Osteoblast (primary cell): ENCODE measurements around the gene GREB1L. TPM values are rescaled to one million over a fixed set of nuclear protein-coding genes. Genes with fewer than 3 reads are reported as not detected.

Source experiments
- DNase-seq: peaks from one replicate; pipeline ENCODE4 v3.0.0; 2011; ENCODE audit warnings: low spot score, mixed read lengths; ENCODE audit not compliant: insufficient read length; ENCODE audit errors: missing footprints
- H2AFZ ChIP-seq: 2 replicates; pipeline ENCODE4 v1.6.0; 2011; ENCODE audit warnings: mild to moderate bottlenecking, low read length
- H3K27ac ChIP-seq: 2 replicates; pipeline ENCODE4 v1.5.1; 2011; ENCODE audit warnings: mild to moderate bottlenecking, low read depth, low read length, moderate library complexity
- H3K27me3 ChIP-seq: 2 replicates; pipeline ENCODE4 v1.6.0; 2012; ENCODE audit warnings: mild to moderate bottlenecking, control low read depth, inconsistent platforms, low read length, moderate library complexity; ENCODE audit not compliant: insufficient read depth
- H3K36me3 ChIP-seq: 2 replicates; pipeline ENCODE4 v1.5.1; 2011; ENCODE audit warnings: mild to moderate bottlenecking, low read length, control low read depth, moderate library complexity; ENCODE audit not compliant: insufficient read depth
- H3K4me1 ChIP-seq: 2 replicates; pipeline ENCODE4 v1.5.1; 2011; ENCODE audit warnings: mild to moderate bottlenecking, low read length, control low read depth, moderate library complexity; ENCODE audit not compliant: insufficient read depth
- H3K4me2 ChIP-seq: 2 replicates; pipeline ENCODE4 v1.6.0; 2011; ENCODE audit warnings: mild to moderate bottlenecking, low read length; ENCODE audit not compliant: insufficient read depth
- H3K4me3 ChIP-seq: fragments of 200-600 bp; sonication (generic); 3 replicates; pipeline ENCODE4 v1.5.1; 2012; ENCODE audit warnings: mild to moderate bottlenecking, low read length, inconsistent platforms; ENCODE audit not compliant: insufficient read depth
- H3K79me2 ChIP-seq: 2 replicates; pipeline ENCODE4 v1.6.0; 2012; ENCODE audit warnings: mild to moderate bottlenecking, low read length, control low read depth, inconsistent platforms; ENCODE audit not compliant: insufficient read depth
- H3K9me3 ChIP-seq: 2 replicates; pipeline ENCODE4 v1.5.1; 2011; ENCODE audit warnings: low read depth, low read length, control low read depth
- H4K20me1 ChIP-seq: 2 replicates; pipeline ENCODE4 v1.6.0; 2012; ENCODE audit warnings: mild to moderate bottlenecking, low read length, control low read depth; ENCODE audit not compliant: insufficient read depth
- total RNA-seq: library from RNA; depleted of rRNA; stranded (reverse); fragments of >200 nt; gene quantifications from 2 replicates; pipeline ENCODE4 v1.2.3, GENCODE V29; 2012
- TF ChIP-seq, protein P1 (sequence below): IDR thresholded peaks from 2 replicates; pipeline ENCODE4 v1.5.1; 2011; ENCODE audit warnings: mild to moderate bottlenecking, low read depth, low read length, moderate library complexity; ENCODE audit errors: extremely low read depth

The GREB1L gene
- total RNA-seq, 1 donor: 0.36 TPM

DNA sequence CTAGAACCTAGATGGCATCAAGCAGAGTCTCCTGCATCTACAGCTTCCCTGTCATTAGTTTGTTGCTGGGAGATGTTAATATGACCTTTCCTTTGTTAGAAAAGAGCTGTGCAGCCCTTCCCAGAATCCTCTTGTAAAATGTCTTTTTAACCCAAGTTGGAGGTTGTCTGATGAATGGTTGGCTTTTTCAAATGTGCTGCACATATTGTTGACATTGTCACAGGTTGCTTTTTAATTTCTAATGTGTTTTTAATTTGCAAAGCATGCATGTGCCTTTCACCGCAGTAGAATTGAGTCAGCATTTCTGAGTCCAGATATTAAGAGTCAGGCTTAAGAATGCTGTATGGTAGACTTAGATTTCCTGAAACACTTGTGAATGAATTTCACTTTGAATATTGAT lies 120.8 kb downstream of the GREB1L start:
- Histone ChIP-seq H3K27me3 (peaks cover 5% of the 10 kb centered on the region), H3K36me3 (no peaks in the 10 kb centered on the region), H4K20me1 (no peaks in the 10 kb centered on the region), H3K4me2 (no peak overlapping the region), H2AFZ (no peak overlapping the region), H3K4me1 (no peaks in the 10 kb centered on the region), H3K79me2 (no peaks in the 10 kb centered on the region), H3K9me3 (no peaks in the 10 kb centered on the region), H3K27ac (no peak overlapping the region), H3K4me3 (no peak overlapping the region)
- DNase-seq: no peak
- TF ChIP-seq, protein P1, sequence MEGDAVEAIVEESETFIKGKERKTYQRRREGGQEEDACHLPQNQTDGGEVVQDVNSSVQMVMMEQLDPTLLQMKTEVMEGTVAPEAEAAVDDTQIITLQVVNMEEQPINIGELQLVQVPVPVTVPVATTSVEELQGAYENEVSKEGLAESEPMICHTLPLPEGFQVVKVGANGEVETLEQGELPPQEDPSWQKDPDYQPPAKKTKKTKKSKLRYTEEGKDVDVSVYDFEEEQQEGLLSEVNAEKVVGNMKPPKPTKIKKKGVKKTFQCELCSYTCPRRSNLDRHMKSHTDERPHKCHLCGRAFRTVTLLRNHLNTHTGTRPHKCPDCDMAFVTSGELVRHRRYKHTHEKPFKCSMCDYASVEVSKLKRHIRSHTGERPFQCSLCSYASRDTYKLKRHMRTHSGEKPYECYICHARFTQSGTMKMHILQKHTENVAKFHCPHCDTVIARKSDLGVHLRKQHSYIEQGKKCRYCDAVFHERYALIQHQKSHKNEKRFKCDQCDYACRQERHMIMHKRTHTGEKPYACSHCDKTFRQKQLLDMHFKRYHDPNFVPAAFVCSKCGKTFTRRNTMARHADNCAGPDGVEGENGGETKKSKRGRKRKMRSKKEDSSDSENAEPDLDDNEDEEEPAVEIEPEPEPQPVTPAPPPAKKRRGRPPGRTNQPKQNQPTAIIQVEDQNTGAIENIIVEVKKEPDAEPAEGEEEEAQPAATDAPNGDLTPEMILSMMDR: no peak

DNA sequence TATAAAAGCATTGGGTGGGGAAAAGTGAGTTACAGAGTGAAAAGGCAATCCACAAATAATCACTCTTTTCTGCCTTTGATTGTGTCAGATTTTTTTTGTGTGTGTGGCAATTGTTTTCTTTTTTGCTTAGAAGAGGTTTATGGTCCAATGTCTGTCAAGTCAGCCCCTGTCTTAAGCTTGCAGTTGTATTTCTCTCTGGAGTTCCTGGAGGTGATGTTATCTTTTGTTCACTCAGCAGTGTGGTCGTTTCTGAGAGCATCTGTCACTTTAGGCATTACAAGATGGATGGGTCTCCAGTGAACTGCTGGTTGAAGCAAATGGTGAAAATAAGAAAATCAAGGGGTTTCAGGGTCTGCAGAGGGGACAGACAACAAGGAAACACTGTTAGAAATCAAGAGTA lies 121.3 kb downstream of the GREB1L start:
- no peaks in the 10 kb centered on the region for H3K79me2 ChIP-seq

DNA sequence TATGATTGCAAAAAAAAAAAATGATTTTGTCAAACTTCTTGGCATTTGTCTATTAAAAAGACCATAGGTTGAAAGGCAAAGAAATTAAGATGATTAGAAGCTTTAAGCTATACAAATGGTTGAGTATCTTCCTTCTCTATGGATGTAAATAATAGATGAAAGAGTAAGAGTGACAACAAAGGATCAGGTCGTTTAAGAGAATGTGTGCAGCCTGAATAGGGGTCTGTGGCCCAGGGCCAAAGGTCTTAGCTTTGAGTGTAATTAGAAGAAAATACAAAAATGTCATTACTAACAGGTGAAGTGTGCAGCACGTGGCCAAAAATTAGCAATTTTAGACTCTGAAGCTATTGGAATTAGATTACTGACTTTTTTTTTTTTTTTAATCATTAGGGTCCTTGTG lies 122.4 kb downstream of the GREB1L start:
- no peak overlapping the region for H3K4me3 ChIP-seq
- no peaks in the 10 kb centered on the region for H3K36me3 ChIP-seq
- H3K9me3 ChIP-seq: no peaks in the 10 kb centered on the region
- no peaks in the 10 kb centered on the region for H4K20me1 ChIP-seq
- H3K27me3 ChIP-seq: peaks cover 19% of the 10 kb centered on the region
- H3K79me2 ChIP-seq: no peaks in the 10 kb centered on the region
- DNase-seq: no peak
- H3K4me2 ChIP-seq: no peak overlapping the region
- no peak overlapping the region for H2AFZ ChIP-seq
- no peaks in the 10 kb centered on the region for H3K4me1 ChIP-seq
- TF ChIP-seq, protein P1: no peak
- no peak overlapping the region for H3K27ac ChIP-seq

More for the DNA sequence above, 121.3 kb downstream of the GREB1L start:
- Histone ChIP-seq H3K9me3 (no peaks in the 10 kb centered on the region), H3K27ac (no peak overlapping the region), H4K20me1 (no peaks in the 10 kb centered on the region), H3K27me3 (peaks cover 10% of the 10 kb centered on the region), H3K36me3 (no peaks in the 10 kb centered on the region), H2AFZ (no peak overlapping the region), H3K4me2 (no peak overlapping the region), H3K4me3 (no peak overlapping the region), H3K4me1 (no peaks in the 10 kb centered on the region)
- TF ChIP-seq, protein P1: no peak
- no peak for DNase-seq

GRCh38 chr18:21366896-21367295 lies 124.9 kb downstream of the GREB1L start:
- TF ChIP-seq, protein P1: no peak
- H3K27me3 ChIP-seq: peaks cover 19% of the 10 kb centered on the region
- H3K4me2 ChIP-seq: no peak overlapping the region
- H4K20me1 ChIP-seq: no peaks in the 10 kb centered on the region
- no peak for DNase-seq
- H3K79me2 ChIP-seq: no peaks in the 10 kb centered on the region
- no peaks in the 10 kb centered on the region for H3K4me1 ChIP-seq
- H3K27ac ChIP-seq: no peak overlapping the region
- H3K36me3 ChIP-seq: no peaks in the 10 kb centered on the region
- no peak overlapping the region for H3K4me3 ChIP-seq
- no peaks in the 10 kb centered on the region for H3K9me3 ChIP-seq
- H2AFZ ChIP-seq: no peak overlapping the region
